Esophagus (tissue), 2 donors: Measurements from ENCODE around the gene TRIM2. TPM values are rescaled to one million over a fixed set of nuclear protein-coding genes. Genes with fewer than 3 reads are reported as not detected.

Experiments used
- H3K27ac ChIP-seq, 2 donors: one replicate each; pipeline ENCODE4 v1.5.1; 2013; ENCODE audit warnings: low read depth in 2 of 2, mild to moderate bottlenecking in 2 of 2, inconsistent platforms in 1 of 2, low read length in 1 of 2, moderate library complexity in 1 of 2
- H3K27me3 ChIP-seq, 2 donors: one replicate each; pipeline ENCODE4 v1.6.1; 2013; ENCODE audit warnings: low read length in 2 of 2, control low read depth in 1 of 2, mild to moderate bottlenecking in 1 of 2; ENCODE audit not compliant: insufficient read depth in 2 of 2, control insufficient read depth in 1 of 2
- H3K36me3 ChIP-seq, 2 donors: one replicate each; pipeline ENCODE4 v1.6.1; 2013; ENCODE audit warnings: low read length in 1 of 2; ENCODE audit not compliant: control insufficient read depth in 2 of 2, insufficient read depth in 2 of 2
- H3K4me1 ChIP-seq, 2 donors: one replicate each; pipeline ENCODE4 v1.6.1; 2013; ENCODE audit warnings: low read length in 1 of 2; ENCODE audit not compliant: control insufficient read depth in 2 of 2, insufficient read depth in 2 of 2
- H3K4me3 ChIP-seq, 2 donors: one replicate each; pipeline ENCODE4 v1.5.1; 2013; ENCODE audit warnings: low read length in 2 of 2, mild to moderate bottlenecking in 2 of 2, low read depth in 1 of 2, moderate library complexity in 1 of 2
- H3K9me3 ChIP-seq, 2 donors: one replicate each; pipeline ENCODE4 v1.6.1; 2013; ENCODE audit warnings: mild to moderate bottlenecking in 2 of 2, low read depth in 1 of 2, low read length in 1 of 2, moderate library complexity in 1 of 2; ENCODE audit not compliant: control insufficient read depth in 2 of 2, insufficient read depth in 1 of 2
- WGBS, 2 donors: extraction: QIAGEN DNeasy Blood & Tissue Kit; methylation state at CpG; one replicate each; pipeline ENCODE4 v1.1.7; 2013; 5-methylcytosine and 5-hydroxymethylcytosine counted together
- polyA plus RNA-seq, 2 donors: library from polyadenylated mRNA; stranded (reverse); fragments of 200-250 nt; gene quantifications; one replicate each; pipeline ENCODE4 v1.2.3, GENCODE V29; 2013
- donor health status: healthy with polysubstance abuse.
- donor health status: Bipolar disorder and iron deficiency.

The TRIM2 gene
- polyA plus RNA-seq, 2 donors, result 4.0 to 8.8 TPM

GRCh38 chr4:153255233-153255632 lies 51.0 kb downstream of the TRIM2 start:
- peaks cover 0 to 2% of the 10 kb centered on the region in 2 donors for H3K27me3 ChIP-seq
- H3K36me3 ChIP-seq, result no peaks in the 10 kb centered on the region
- no peak overlapping the region for H3K4me3 ChIP-seq
- H3K27ac ChIP-seq, result no peak overlapping the region
- no peaks in the 10 kb centered on the region for H3K9me3 ChIP-seq
- no peaks in the 10 kb centered on the region for H3K4me1 ChIP-seq
- WGBS, 2 donors, result 80 to 82% methylated on average over 3 of the region's 3 CpGs

DNA sequence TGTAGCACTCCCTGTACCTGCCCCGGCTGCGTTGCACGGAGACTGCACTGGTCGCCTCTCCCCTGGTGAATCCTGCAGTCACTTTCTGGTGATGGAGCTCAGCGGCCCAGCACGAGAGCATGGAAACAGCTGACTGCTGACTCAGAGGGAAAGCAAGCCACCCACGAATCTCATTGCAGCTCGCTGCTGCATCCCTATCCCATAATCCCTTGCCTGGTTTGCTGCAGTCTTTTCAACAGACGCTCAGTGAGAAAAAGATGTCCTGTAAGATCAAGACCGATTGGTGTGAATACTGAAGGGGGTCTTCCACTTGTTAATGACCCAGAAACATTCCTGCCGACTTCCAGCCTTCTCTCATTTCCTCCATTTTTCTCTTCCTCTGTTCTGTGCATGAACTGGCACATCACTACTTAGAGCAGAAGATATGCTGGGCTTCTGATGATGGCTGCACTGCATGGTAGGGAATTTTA lies 52.9 kb downstream of the TRIM2 start:
- WGBS, 2 donors, result 49 to 56% methylated on average over 11 of the region's 11 CpGs
- Histone ChIP-seq H3K27ac (no peak overlapping the region), H3K36me3 (no peaks in the 10 kb centered on the region), H3K4me1 (no peaks in the 10 kb centered on the region), H3K9me3 (no peaks in the 10 kb centered on the region), H3K4me3 (no peak overlapping the region), H3K27me3 (peaks cover 0 to 2% of the 10 kb centered on the region in 2 donors)

- H3K36me3 ChIP-seq, result no peaks in the 10 kb centered on the region
- H3K27me3 ChIP-seq, result peaks cover 0 to 2% of the 10 kb centered on the region in 2 donors
- 71 to 73% methylated on average over 5 of the region's 5 CpGs for WGBS, 2 donors
- no peaks in the 10 kb centered on the region for H3K4me1 ChIP-seq
- H3K27ac ChIP-seq, result no peak overlapping the region
- no peaks in the 10 kb centered on the region for H3K9me3 ChIP-seq
- H3K4me3 ChIP-seq, result no peak overlapping the region
Observed at GRCh38 chr4:153257991-153258390, 53.7 kb downstream of the TRIM2 start.

DNA sequence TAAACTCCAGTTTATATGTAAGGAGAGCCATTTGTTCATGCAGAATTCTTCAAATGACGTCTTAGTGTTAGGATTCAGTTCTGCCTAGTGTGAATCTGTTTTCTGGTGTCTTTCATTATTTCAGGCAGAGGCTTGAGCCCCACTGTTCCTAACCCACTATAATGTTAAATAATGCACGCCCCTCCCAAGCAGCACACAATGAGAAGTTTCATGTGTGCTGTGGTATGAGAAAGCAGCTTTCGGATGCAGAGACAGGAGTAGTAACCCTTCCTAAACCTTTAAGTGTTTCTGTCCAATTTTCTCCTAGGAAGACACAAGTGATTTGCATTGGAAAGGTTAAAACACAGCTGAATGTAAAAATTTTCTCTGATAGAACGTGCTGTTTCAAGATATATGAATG lies 54.5 kb downstream of the TRIM2 start:
- no peaks in the 10 kb centered on the region for H3K9me3 ChIP-seq
- H3K36me3 ChIP-seq, result no peaks in the 10 kb centered on the region
- 71 to 74% methylated on average over 4 of the region's 4 CpGs for WGBS, 2 donors
- no peak overlapping the region for H3K4me3 ChIP-seq
- H3K27ac ChIP-seq, result no peak overlapping the region
- peaks cover 0 to 2% of the 10 kb centered on the region in 2 donors for H3K27me3 ChIP-seq
- H3K4me1 ChIP-seq, result no peaks in the 10 kb centered on the region

- Histone ChIP-seq H3K4me3 (no peak overlapping the region), H3K36me3 (no peaks in the 10 kb centered on the region), H3K4me1 (no peaks in the 10 kb centered on the region), H3K9me3 (no peaks in the 10 kb centered on the region), H3K27ac (no peak overlapping the region), H3K27me3 (peaks cover 0 to 2% of the 10 kb centered on the region in 2 donors)
- 63 to 69% methylated on average over 4 of the region's 4 CpGs for WGBS, 2 donors
Observed at GRCh38 chr4:153259661-153260060, 55.4 kb downstream of the TRIM2 start.

- Histone ChIP-seq H3K27me3 (peaks cover 0 to 2% of the 10 kb centered on the region in 2 donors), H3K27ac (no peak overlapping the region), H3K4me1 (no peaks in the 10 kb centered on the region), H3K36me3 (no peaks in the 10 kb centered on the region), H3K9me3 (no peaks in the 10 kb centered on the region), H3K4me3 (no peak overlapping the region)
- 73 to 75% methylated on average over 3 of the region's 3 CpGs for WGBS, 2 donors
Observed at GRCh38 chr4:153260132-153260531, 55.9 kb downstream of the TRIM2 start.

GRCh38 chr4:153260553-153261300 lies 56.5 kb downstream of the TRIM2 start:
- no peaks in the 10 kb centered on the region for H3K36me3 ChIP-seq
- H3K27ac ChIP-seq, result no peak overlapping the region
- no peaks in the 10 kb centered on the region for H3K9me3 ChIP-seq
- H3K4me3 ChIP-seq, result no peak overlapping the region
- peaks cover 0 to 2% of the 10 kb centered on the region in 2 donors for H3K27me3 ChIP-seq
- no peaks in the 10 kb centered on the region for H3K4me1 ChIP-seq
- 53 to 55% methylated on average over 3 of the region's 3 CpGs for WGBS, 2 donors

DNA sequence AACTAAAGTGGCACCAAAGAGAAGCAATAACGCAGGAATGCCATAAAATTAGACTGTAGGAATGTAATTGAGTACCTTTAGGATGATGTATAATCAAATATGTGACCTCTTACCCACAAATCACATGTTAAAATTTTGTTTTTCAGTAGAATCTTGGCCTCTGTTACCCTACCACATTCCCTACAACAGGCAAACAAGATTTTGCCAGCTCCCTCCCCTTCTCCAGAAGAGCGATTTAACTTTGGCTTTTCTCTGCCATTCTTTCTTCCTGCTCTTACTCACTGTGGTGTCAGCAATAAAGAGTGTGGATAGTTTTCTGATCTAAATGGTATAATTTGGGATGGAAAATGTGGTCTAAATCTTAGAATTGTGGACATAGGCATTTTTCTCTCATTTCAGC lies 57.2 kb downstream of the TRIM2 start:
- Histone ChIP-seq H3K27me3 (peaks cover 0 to 2% of the 10 kb centered on the region in 2 donors), H3K4me1 (no peaks in the 10 kb centered on the region), H3K9me3 (no peaks in the 10 kb centered on the region), H3K27ac (no peak overlapping the region), H3K4me3 (no peak overlapping the region), H3K36me3 (no peaks in the 10 kb centered on the region)
- 93 to 95% methylated on average over 2 of the region's 2 CpGs for WGBS, 2 donors

DNA sequence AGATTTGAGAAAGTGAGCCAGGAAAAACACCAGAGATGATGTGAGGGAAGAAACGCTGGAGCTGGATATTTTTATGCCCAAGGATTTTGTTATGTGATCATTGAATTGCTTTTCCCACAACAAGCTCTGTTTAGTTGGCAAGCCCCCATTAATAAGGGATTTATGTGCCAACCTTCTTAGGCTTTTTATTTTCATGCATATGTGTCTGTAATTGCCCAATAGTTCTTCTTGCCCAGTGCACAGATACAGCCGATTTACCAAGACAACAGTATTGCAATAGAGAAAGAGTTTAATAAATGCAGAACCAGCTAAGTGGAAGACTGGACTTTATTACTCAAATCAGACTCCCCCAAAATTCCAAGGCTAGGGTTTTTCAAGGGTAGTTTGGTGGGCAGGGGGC lies 57.7 kb downstream of the TRIM2 start:
- WGBS, 2 donors, result 91 to 92% methylated on average over 2 of the region's 2 CpGs
- no peaks in the 10 kb centered on the region for H3K36me3 ChIP-seq
- no peak overlapping the region for H3K4me3 ChIP-seq
- H3K27me3 ChIP-seq, result peaks cover 0 to 2% of the 10 kb centered on the region in 2 donors
- no peak overlapping the region for H3K27ac ChIP-seq
- H3K9me3 ChIP-seq, result no peaks in the 10 kb centered on the region
- no peaks in the 10 kb centered on the region for H3K4me1 ChIP-seq
